Trophoblast cell (in vitro differentiated cells and primary cell): ENCODE measurements around the gene VWC2.

ENCODE experiments used
- DNase-seq, 2 donors: peaks; one replicate each; pipeline ENCODE4 v3.0.0-alpha.2; 2016
- H2AFZ ChIP-seq: 2 replicates; pipeline ENCODE4 v1.6.1; 2013; ENCODE audit warnings: low read length, moderate library complexity, mild to moderate bottlenecking; ENCODE audit not compliant: insufficient read depth, poor library complexity
- H2AK5ac ChIP-seq: 2 replicates; pipeline ENCODE4 v1.6.1; 2013; ENCODE audit warnings: mild to moderate bottlenecking, low read length
- H2BK120ac ChIP-seq: 2 replicates; pipeline ENCODE4 v1.6.1; 2013; ENCODE audit warnings: low read length, mild to moderate bottlenecking, moderate library complexity; ENCODE audit not compliant: insufficient read depth, poor library complexity
- H2BK12ac ChIP-seq: 2 replicates; pipeline ENCODE4 v1.6.1; 2013; ENCODE audit warnings: mild to moderate bottlenecking, low read length, moderate library complexity
- H2BK5ac ChIP-seq: 2 replicates; pipeline ENCODE4 v1.6.1; 2013; ENCODE audit warnings: low read length, low read depth, moderate library complexity, mild to moderate bottlenecking; ENCODE audit not compliant: poor library complexity
- H3K14ac ChIP-seq: 2 replicates; pipeline ENCODE4 v1.6.1; 2013; ENCODE audit warnings: mild to moderate bottlenecking, low read length
- H3K18ac ChIP-seq: 2 replicates; pipeline ENCODE4 v1.6.1; 2013; ENCODE audit warnings: mild to moderate bottlenecking, low read length
- H3K23ac ChIP-seq: 2 replicates; pipeline ENCODE4 v1.6.1; 2013; ENCODE audit warnings: low read length
- H3K27ac ChIP-seq: 2 replicates; pipeline ENCODE4 v1.5.1; 2013; ENCODE audit warnings: low read depth, mild to moderate bottlenecking, inconsistent platforms, low read length, moderate library complexity
- H3K27me3 ChIP-seq: 2 replicates; pipeline ENCODE4 v1.6.1; 2013; ENCODE audit warnings: inconsistent platforms, mild to moderate bottlenecking, low read length, moderate library complexity; ENCODE audit not compliant: insufficient read depth
- H3K36me3 ChIP-seq, 2 experiments: 1 replicate in 1 of 2; 2 replicates in 1 of 2; pipeline ENCODE4 v1.6.1; 2013; ENCODE audit warnings: low read length in 2 of 2, mild to moderate bottlenecking in 2 of 2, moderate library complexity in 1 of 2; ENCODE audit not compliant: insufficient read depth in 2 of 2, control insufficient read depth in 1 of 2
- H3K4ac ChIP-seq: 2 replicates; pipeline ENCODE4 v1.6.1; 2013; ENCODE audit warnings: low read depth, mild to moderate bottlenecking, low read length, moderate library complexity
- H3K4me1 ChIP-seq, 2 experiments: 1 replicate in 1 of 2; 2 replicates in 1 of 2; pipeline ENCODE4 v1.6.1; 2013; ENCODE audit warnings: low read length in 2 of 2, mild to moderate bottlenecking in 2 of 2, moderate library complexity in 1 of 2; ENCODE audit not compliant: insufficient read depth in 2 of 2, control insufficient read depth in 1 of 2
- H3K4me2 ChIP-seq: 2 replicates; pipeline ENCODE4 v1.6.1; 2013; ENCODE audit warnings: inconsistent platforms, mild to moderate bottlenecking, low read length, moderate library complexity
- H3K4me3 ChIP-seq: 2 replicates; pipeline ENCODE4 v1.5.1; 2013; ENCODE audit warnings: mild to moderate bottlenecking, low read depth, low read length, inconsistent platforms
- H3K79me1 ChIP-seq: one replicate; pipeline ENCODE4 v1.6.1; 2013; ENCODE audit warnings: low read length
- H3K79me2 ChIP-seq: 2 replicates; pipeline ENCODE4 v1.6.1; 2013; ENCODE audit warnings: low read length, mild to moderate bottlenecking; ENCODE audit not compliant: control insufficient read depth, insufficient read depth, poor library complexity
- H3K9ac ChIP-seq: 2 replicates; pipeline ENCODE4 v1.6.1; 2013; ENCODE audit warnings: mild to moderate bottlenecking, low read length
- H3K9me3 ChIP-seq: 2 replicates; pipeline ENCODE4 v1.6.1; 2013; ENCODE audit warnings: low read depth, mild to moderate bottlenecking, control low read depth, inconsistent platforms, low read length; ENCODE audit not compliant: insufficient read depth
- H4K12ac ChIP-seq: 2 replicates; pipeline ENCODE4 v1.6.1; 2013; ENCODE audit warnings: low read depth, mild to moderate bottlenecking, low read length, moderate library complexity
- H4K8ac ChIP-seq: 2 replicates; pipeline ENCODE4 v1.6.1; 2013; ENCODE audit warnings: low read depth, mild to moderate bottlenecking, low read length, moderate library complexity
- H4K91ac ChIP-seq: one replicate; pipeline ENCODE4 v1.6.1; 2013; ENCODE audit warnings: low read depth, mild to moderate bottlenecking, low read length, moderate library complexity
- WGBS: extraction: QIAGEN DNeasy Blood & Tissue Kit; methylation state at CpG from one replicate; pipeline ENCODE4 v1.1.7; 2013; ENCODE audit warnings: missing lambda C conversion rate; ENCODE audit not compliant: insufficient read length, insufficient coverage; ENCODE audit errors: extremely low coverage; 5-methylcytosine and 5-hydroxymethylcytosine counted together

VWC2 gene

GRCh38 chr7:49894543-49894942 is 121.1 kb downstream of the VWC2 start:
- H2AFZ ChIP-seq: no peak overlapping the region
- no peak overlapping the region for H2AK5ac ChIP-seq
- no peak overlapping the region for H2BK5ac ChIP-seq
- no peaks in the 10 kb centered on the region for H3K36me3 ChIP-seq
- no peak overlapping the region for H3K4ac ChIP-seq
- no peak overlapping the region for H4K12ac ChIP-seq
- H2BK120ac ChIP-seq: no peak overlapping the region
- no peak overlapping the region for H4K91ac ChIP-seq
- no peak overlapping the region for H3K14ac ChIP-seq
- H3K18ac ChIP-seq: no peak overlapping the region
- DNase-seq: no peak
- no peak overlapping the region for H3K9ac ChIP-seq
- H3K79me2 ChIP-seq: no peaks in the 10 kb centered on the region
- H2BK12ac ChIP-seq: no peak overlapping the region
- H3K4me1 ChIP-seq: no peaks in the 10 kb centered on the region
- WGBS: no CpG with 5 or more reads among the region's 4 CpGs
- H3K79me1 ChIP-seq: no peaks in the 10 kb centered on the region
- no peaks in the 10 kb centered on the region for H3K9me3 ChIP-seq
- H3K4me3 ChIP-seq: no peak overlapping the region
- no peak overlapping the region for H3K4me2 ChIP-seq
- no peak overlapping the region for H3K27ac ChIP-seq
- no peaks in the 10 kb centered on the region for H3K27me3 ChIP-seq
- no peak overlapping the region for H4K8ac ChIP-seq
- H3K23ac ChIP-seq: no peak overlapping the region

- Histone ChIP-seq H3K9me3 (no peaks in the 10 kb centered on the region), H3K4me1 (no peaks in the 10 kb centered on the region), H3K27ac (no peak overlapping the region), H3K36me3 (no peaks in the 10 kb centered on the region), H2AK5ac (no peak overlapping the region), H3K9ac (no peak overlapping the region), H2BK12ac (no peak overlapping the region), H3K4me3 (no peak overlapping the region), H3K18ac (no peak overlapping the region), H4K12ac (no peak overlapping the region), H2BK5ac (no peak overlapping the region), H3K23ac (no peak overlapping the region), H2AFZ (no peak overlapping the region), H2BK120ac (no peak overlapping the region), H3K14ac (no peak overlapping the region), H4K8ac (no peak overlapping the region), H3K79me1 (no peaks in the 10 kb centered on the region), H3K27me3 (no peaks in the 10 kb centered on the region), H3K4me2 (no peak overlapping the region), H3K4ac (no peak overlapping the region), H4K91ac (no peak overlapping the region), H3K79me2 (no peaks in the 10 kb centered on the region)
- no peak for DNase-seq
- WGBS: no CpG with 5 or more reads among the region's 8 CpGs
These were observed 138.5 kb downstream of the VWC2 start for GRCh38 chr7:49911909-49912308.

- Histone ChIP-seq H3K79me1 (no peaks in the 10 kb centered on the region), H4K12ac (no peak overlapping the region), H3K4me3 (no peak overlapping the region), H3K4me1 (no peaks in the 10 kb centered on the region), H3K4ac (no peak overlapping the region), H3K27ac (no peak overlapping the region), H2AFZ (no peak overlapping the region), H4K8ac (no peak overlapping the region), H3K18ac (no peak overlapping the region), H3K9ac (no peak overlapping the region), H2BK5ac (no peak overlapping the region), H2AK5ac (no peak overlapping the region), H3K14ac (no peak overlapping the region), H3K4me2 (no peak overlapping the region), H2BK12ac (no peak overlapping the region), H3K27me3 (no peaks in the 10 kb centered on the region), H3K9me3 (peaks cover 3% of the 10 kb centered on the region), H3K36me3 (no peaks in the 10 kb centered on the region), H2BK120ac (no peak overlapping the region), H3K79me2 (no peaks in the 10 kb centered on the region), H3K23ac (no peak overlapping the region), H4K91ac (no peak overlapping the region)
- DNase-seq: no peak
- no CpG with 5 or more reads among the region's 6 CpGs for WGBS
These were observed 153.3 kb downstream of the VWC2 start for GRCh38 chr7:49926720-49927119.

GRCh38 chr7:49927631-49928030 is 154.2 kb downstream of the VWC2 start:
- H2BK5ac ChIP-seq: no peak overlapping the region
- H2AFZ ChIP-seq: no peak overlapping the region

More at GRCh38 chr7:49927631-49928030, 154.2 kb downstream of the VWC2 start:
- H3K79me2 ChIP-seq: no peaks in the 10 kb centered on the region
- peaks cover 8% of the 10 kb centered on the region for H3K9me3 ChIP-seq
- H3K79me1 ChIP-seq: no peaks in the 10 kb centered on the region
- H2BK12ac ChIP-seq: no peak overlapping the region
- H3K4me2 ChIP-seq: no peak overlapping the region
- H3K4me1 ChIP-seq: no peaks in the 10 kb centered on the region
- H3K36me3 ChIP-seq: no peaks in the 10 kb centered on the region
- H4K8ac ChIP-seq: no peak overlapping the region
- H4K12ac ChIP-seq: no peak overlapping the region
- H3K23ac ChIP-seq: no peak overlapping the region
- no peak overlapping the region for H3K4ac ChIP-seq
- no peak overlapping the region for H2AK5ac ChIP-seq
- H3K4me3 ChIP-seq: no peak overlapping the region
- H3K14ac ChIP-seq: no peak overlapping the region
- no peak overlapping the region for H3K9ac ChIP-seq
- H2BK120ac ChIP-seq: no peak overlapping the region
- WGBS: no CpG with 5 or more reads among the region's 5 CpGs
- H3K27me3 ChIP-seq: no peaks in the 10 kb centered on the region
- no peak for DNase-seq
- H4K91ac ChIP-seq: no peak overlapping the region
- no peak overlapping the region for H3K18ac ChIP-seq
- H3K27ac ChIP-seq: no peak overlapping the region
